Smooth muscle cell (in vitro differentiated cells): Measurements from ENCODE around the gene OPCML. TPM values are rescaled to one million over a fixed set of nuclear protein-coding genes. Genes with fewer than 3 reads are reported as not detected.
A peak's percentile ranks its signal among the peaks of the same experiment; 100 is the strongest.

ENCODE experiments used
- DNase-seq: peaks from one replicate; lab custom pipeline; 2025; ENCODE audit not compliant: unreplicated experiment; lab: John Stamatoyannopoulos, UW
- H2AFZ ChIP-seq: fragments of 200-600 bp; sonication (generic); 2 replicates; pipeline ENCODE4 v1.6.0; 2016; ENCODE audit warnings: antibody characterized with exemption, low read depth, mild to moderate bottlenecking
- H3F3A ChIP-seq: fragments of 200-600 bp; sonication (generic); 2 replicates; pipeline ENCODE4 v1.6.0; 2017; ENCODE audit warnings: antibody characterized with exemption, low read depth
- H3K27ac ChIP-seq: fragments of 200-600 bp; sonication (generic); 2 replicates; pipeline ENCODE4 v1.5.1; 2016; ENCODE audit warnings: low read depth, mild to moderate bottlenecking
- H3K27me3 ChIP-seq: fragments of 200-600 bp; sonication (generic); 2 replicates; pipeline ENCODE4 v1.6.1; 2016; ENCODE audit warnings: low read depth, mild to moderate bottlenecking
- H3K36me3 ChIP-seq: fragments of 200-600 bp; sonication (generic); 2 replicates; pipeline ENCODE4 v1.5.1; 2016; ENCODE audit warnings: low read depth
- H3K4me1 ChIP-seq: fragments of 200-600 bp; sonication (generic); 2 replicates; pipeline ENCODE4 v1.5.1; 2016; ENCODE audit warnings: low read depth
- H3K4me2 ChIP-seq: fragments of 200-600 bp; sonication (generic); 2 replicates; pipeline ENCODE4 v1.6.0; 2016; ENCODE audit warnings: mild to moderate bottlenecking
- H3K4me3 ChIP-seq: fragments of 200-600 bp; sonication (generic); 2 replicates; pipeline ENCODE4 v1.5.1; 2016; ENCODE audit warnings: mild to moderate bottlenecking
- H3K79me2 ChIP-seq: fragments of 200-600 bp; sonication (generic); 2 replicates; pipeline ENCODE4 v1.6.0; 2016; ENCODE audit warnings: low read depth, mild to moderate bottlenecking
- H3K9ac ChIP-seq: fragments of 200-600 bp; sonication (generic); 2 replicates; pipeline ENCODE4 v1.6.0; 2016; ENCODE audit warnings: low read depth
- H3K9me3 ChIP-seq: fragments of 200-600 bp; sonication (generic); replicated peaks from 2 replicates; pipeline ENCODE4 v1.5.1; 2016; ENCODE audit warnings: low read depth
- H4K20me1 ChIP-seq: fragments of 200-600 bp; sonication (generic); 2 replicates; pipeline ENCODE4 v1.6.0; 2016; ENCODE audit warnings: low read depth
- WGBS: methylation state at CpG from one replicate; pipeline ENCODE4 v1.1.7; 2016; ENCODE audit warnings: low lambda C conversion rate; 5-methylcytosine and 5-hydroxymethylcytosine counted together
- polyA plus RNA-seq: library from polyadenylated mRNA; unstranded; fragments of >200 nt; fragmentation: Nextera tagmentation; extraction: Ambion mirVana; gene quantifications from 2 replicates; pipeline ENCODE4 v1.2.1, GENCODE V29; 2016
- total RNA-seq: library from RNA; depleted of rRNA; stranded (reverse); fragments of >200 nt; gene quantifications from 2 replicates; pipeline ENCODE4 v1.2.3, GENCODE V29; 2014
- TF ChIP-seq, protein P1 (sequence below): fragments of 200-600 bp; sonication (generic); IDR thresholded peaks from 2 replicates; pipeline ENCODE4 v1.5.1; 2017; ENCODE audit warnings: borderline replicate concordance, mild to moderate bottlenecking, antibody characterized with exemption; ENCODE audit not compliant: insufficient read depth, poor library complexity, severe bottlenecking

Gene OPCML
- total and polyA plus RNA-seq, 2 experiments from 2014 or later = 0.42 to 0.58 TPM

DNA sequence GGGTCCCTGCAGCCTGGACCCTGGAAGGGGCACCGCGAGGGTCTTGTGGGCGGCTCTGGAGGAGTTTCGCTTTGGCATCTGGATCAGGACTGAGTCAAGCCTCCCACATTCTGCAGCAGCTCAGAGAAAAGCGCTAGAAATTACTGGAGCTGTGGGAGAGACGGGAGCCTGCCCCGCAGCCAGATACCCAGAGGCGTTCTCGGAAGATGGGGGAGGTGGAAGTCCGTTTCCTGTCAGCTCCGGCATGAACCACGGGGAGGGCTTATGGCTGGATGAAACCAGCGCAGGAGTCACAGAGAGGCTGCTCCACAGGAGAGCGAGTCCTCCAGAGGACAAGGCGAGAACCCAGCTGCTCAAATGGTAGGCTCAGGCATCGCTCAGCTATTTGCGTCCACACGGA, 379.3 kb downstream of the OPCML start:
- Histone ChIP-seq H3K36me3 (no peaks in the 10 kb centered on the region), H3F3A (peaks cover 3% of the 10 kb centered on the region), H3K4me2 (peak overlapping the region; percentile 55), H3K79me2 (no peaks in the 10 kb centered on the region), H3K27me3 (peaks cover 61% of the 10 kb centered on the region), H3K4me1 (no peaks in the 10 kb centered on the region), H2AFZ (no peak overlapping the region), H3K9ac (no peak overlapping the region), H4K20me1 (no peaks in the 10 kb centered on the region), H3K4me3 (no peak overlapping the region), H3K27ac (no peak overlapping the region), H3K9me3 (no peaks in the 10 kb centered on the region)
- 55% methylated on average over 18 of the region's 18 CpGs for WGBS
- TF ChIP-seq, protein P1, sequence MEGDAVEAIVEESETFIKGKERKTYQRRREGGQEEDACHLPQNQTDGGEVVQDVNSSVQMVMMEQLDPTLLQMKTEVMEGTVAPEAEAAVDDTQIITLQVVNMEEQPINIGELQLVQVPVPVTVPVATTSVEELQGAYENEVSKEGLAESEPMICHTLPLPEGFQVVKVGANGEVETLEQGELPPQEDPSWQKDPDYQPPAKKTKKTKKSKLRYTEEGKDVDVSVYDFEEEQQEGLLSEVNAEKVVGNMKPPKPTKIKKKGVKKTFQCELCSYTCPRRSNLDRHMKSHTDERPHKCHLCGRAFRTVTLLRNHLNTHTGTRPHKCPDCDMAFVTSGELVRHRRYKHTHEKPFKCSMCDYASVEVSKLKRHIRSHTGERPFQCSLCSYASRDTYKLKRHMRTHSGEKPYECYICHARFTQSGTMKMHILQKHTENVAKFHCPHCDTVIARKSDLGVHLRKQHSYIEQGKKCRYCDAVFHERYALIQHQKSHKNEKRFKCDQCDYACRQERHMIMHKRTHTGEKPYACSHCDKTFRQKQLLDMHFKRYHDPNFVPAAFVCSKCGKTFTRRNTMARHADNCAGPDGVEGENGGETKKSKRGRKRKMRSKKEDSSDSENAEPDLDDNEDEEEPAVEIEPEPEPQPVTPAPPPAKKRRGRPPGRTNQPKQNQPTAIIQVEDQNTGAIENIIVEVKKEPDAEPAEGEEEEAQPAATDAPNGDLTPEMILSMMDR = no peak
- DNase-seq = no peak

DNA sequence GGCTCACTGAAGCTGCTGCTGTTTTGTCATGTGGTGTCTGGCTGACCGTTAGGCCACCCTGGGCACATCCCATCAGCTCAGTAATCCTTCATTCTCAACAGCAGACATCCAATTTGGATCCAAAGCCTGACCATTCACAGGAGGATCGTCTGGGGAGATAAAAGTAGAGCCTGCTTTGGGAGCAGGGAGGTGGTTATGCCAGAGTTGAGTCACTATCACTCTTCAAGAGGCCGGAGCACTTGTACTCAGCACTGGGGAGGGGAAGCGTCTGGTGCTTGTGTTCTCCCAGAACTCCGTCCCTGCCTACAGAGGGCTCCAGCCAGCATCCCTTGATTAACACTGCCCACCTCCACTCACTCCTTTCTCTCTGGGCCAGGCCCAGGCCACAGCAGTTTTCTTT, 382.6 kb downstream of the OPCML start:
- H3K9me3 ChIP-seq = no peaks in the 10 kb centered on the region
- no peak overlapping the region for H2AFZ ChIP-seq
- no peaks in the 10 kb centered on the region for H3K79me2 ChIP-seq
- 26% methylated on average over 5 of the region's 5 CpGs for WGBS
- H3F3A ChIP-seq = peaks cover 3% of the 10 kb centered on the region
- H3K27ac ChIP-seq = no peak overlapping the region
- H3K4me1 ChIP-seq = no peaks in the 10 kb centered on the region
- TF ChIP-seq, protein P1 = no peak
- H3K9ac ChIP-seq = no peak overlapping the region
- no peaks in the 10 kb centered on the region for H4K20me1 ChIP-seq
- H3K27me3 ChIP-seq = peaks cover 50% of the 10 kb centered on the region
- H3K4me2 ChIP-seq = no peak overlapping the region
- H3K4me3 ChIP-seq = no peak overlapping the region
- H3K36me3 ChIP-seq = no peaks in the 10 kb centered on the region
- no peak for DNase-seq

DNA sequence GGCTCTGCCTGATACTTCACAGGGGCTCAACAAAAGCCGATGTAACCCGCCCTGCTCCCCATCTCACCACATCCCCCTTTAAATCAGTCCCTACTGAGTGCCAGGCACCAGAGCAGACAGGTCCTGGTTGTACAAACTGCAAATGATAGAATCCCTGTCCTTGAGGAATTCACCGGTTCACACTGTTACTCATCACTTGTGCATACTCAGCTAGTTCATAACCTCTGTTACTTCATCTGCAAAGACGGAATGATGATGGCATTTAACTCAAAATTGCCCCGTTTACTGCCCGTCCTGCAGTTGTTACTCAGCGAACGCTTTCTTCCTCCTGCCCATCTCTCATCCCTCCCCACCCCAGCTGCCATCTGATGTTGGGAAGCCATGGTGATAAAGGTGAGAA, 384.7 kb downstream of the OPCML start:
- TF ChIP-seq, protein P1 = no peak
- 92% methylated on average over 8 of the region's 8 CpGs for WGBS
- no peak for DNase-seq

DNA sequence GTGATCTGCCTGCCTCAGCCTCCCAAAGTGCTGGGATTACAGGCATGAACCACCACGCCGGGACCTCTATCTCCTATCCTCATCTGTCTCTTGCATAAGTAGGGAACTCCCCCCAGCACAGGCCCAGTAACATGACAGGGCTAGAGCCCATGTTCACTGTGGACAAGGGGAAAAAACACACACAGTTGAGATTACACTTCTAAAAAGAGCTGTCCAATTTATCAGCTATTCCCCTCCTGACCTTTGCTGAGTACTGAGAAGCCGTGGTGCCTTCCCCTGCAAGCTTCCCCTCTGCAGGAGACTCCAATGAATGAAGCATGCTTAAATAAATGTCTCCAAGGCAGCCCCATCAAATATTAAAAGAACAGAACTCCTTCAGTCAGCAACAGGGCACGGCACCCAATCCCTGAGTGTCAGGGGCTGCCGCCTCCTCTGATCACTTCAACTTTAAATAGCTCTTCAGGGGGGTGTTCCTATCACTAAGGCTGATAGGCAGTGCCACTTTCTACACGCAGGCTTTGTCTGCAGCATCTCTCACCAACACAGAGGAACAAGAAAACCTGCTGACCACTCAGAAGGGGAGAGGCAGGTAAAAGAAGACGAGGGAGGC, 385.5 kb downstream of the OPCML start:
- Histone ChIP-seq H3K36me3 (no peaks in the 10 kb centered on the region), H2AFZ (no peak overlapping the region), H4K20me1 (no peaks in the 10 kb centered on the region), H3K9ac (no peak overlapping the region), H3K27ac (no peak overlapping the region), H3K4me3 (no peak overlapping the region), H3K27me3 (peaks cover 61% of the 10 kb centered on the region), H3F3A (peaks cover 3% of the 10 kb centered on the region), H3K79me2 (no peaks in the 10 kb centered on the region), H3K4me1 (no peaks in the 10 kb centered on the region), H3K4me2 (no peak overlapping the region), H3K9me3 (no peaks in the 10 kb centered on the region)
- no peak for DNase-seq
- 79% methylated on average over 7 of the region's 7 CpGs for WGBS
- TF ChIP-seq, protein P1 = no peak

More for the DNA sequence above, 384.7 kb downstream of the OPCML start:
- Histone ChIP-seq H2AFZ (no peak overlapping the region), H4K20me1 (no peaks in the 10 kb centered on the region), H3K27me3 (peaks cover 68% of the 10 kb centered on the region), H3K9me3 (no peaks in the 10 kb centered on the region), H3F3A (peaks cover 3% of the 10 kb centered on the region), H3K4me3 (no peak overlapping the region), H3K36me3 (no peaks in the 10 kb centered on the region), H3K9ac (no peak overlapping the region), H3K4me1 (no peaks in the 10 kb centered on the region), H3K79me2 (no peaks in the 10 kb centered on the region), H3K4me2 (no peak overlapping the region), H3K27ac (no peak overlapping the region)
